ENCODE results near the gene AGAP1. TPM values are rescaled to one million over a fixed set of nuclear protein-coding genes. Genes with fewer than 3 reads are reported as not detected.

AGAP1 gene
- total RNA-seq, 1 donor from 2014 or later: 46.3 TPM

DNA sequence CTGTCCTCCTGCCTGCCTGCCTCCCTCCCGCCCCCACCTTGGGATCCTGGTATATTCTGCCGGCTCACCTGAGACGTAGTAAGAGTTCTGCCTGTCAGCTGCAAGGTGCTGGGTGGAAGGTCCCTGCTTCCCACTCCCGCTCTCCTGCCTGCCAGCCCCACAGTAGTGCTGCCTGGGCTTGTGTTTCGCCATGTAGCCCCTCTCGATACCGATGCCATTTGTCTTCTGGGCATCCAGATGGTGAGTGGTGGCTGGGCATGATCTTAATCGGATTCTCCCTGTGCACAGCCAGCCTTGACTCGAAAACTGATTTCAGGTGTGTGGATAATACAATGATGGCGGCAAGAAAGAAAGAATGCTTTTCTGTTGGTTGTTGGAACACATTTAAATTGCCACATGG is 184.9 kb downstream of the AGAP1 start:
- Mint-ChIP-seq H3K27me3 (no peaks in the 10 kb centered on the region), H3K4me1 (ENCODE audit: unreplicated experiment) (peaks cover 19% of the 10 kb centered on the region), H3K36me3 (peaks cover 4% of the 10 kb centered on the region), H3K4me3 (no peak overlapping the region), H3K27ac (no peak overlapping the region), H3K9me3 (no peaks in the 10 kb centered on the region)
- no peak for TF ChIP-seq CTCF (conservative IDR thresholded peaks at IDR 0.05)
- DNase-seq (ENCODE audit: extremely low spot score, unreplicated experiment): no peak

GRCh38 chr2:235679471-235679870 is 185.6 kb downstream of the AGAP1 start:
- Mint-ChIP-seq H3K9me3 (no peaks in the 10 kb centered on the region), H3K36me3 (peaks cover 4% of the 10 kb centered on the region), H3K27me3 (no peaks in the 10 kb centered on the region), H3K4me3 (no peak overlapping the region), H3K4me1 (ENCODE audit: unreplicated experiment) (peaks cover 14% of the 10 kb centered on the region), H3K27ac (no peak overlapping the region)
- TF ChIP-seq CTCF (conservative IDR thresholded peaks at IDR 0.05): no peak
- DNase-seq (ENCODE audit: extremely low spot score, unreplicated experiment): no peak

DNA sequence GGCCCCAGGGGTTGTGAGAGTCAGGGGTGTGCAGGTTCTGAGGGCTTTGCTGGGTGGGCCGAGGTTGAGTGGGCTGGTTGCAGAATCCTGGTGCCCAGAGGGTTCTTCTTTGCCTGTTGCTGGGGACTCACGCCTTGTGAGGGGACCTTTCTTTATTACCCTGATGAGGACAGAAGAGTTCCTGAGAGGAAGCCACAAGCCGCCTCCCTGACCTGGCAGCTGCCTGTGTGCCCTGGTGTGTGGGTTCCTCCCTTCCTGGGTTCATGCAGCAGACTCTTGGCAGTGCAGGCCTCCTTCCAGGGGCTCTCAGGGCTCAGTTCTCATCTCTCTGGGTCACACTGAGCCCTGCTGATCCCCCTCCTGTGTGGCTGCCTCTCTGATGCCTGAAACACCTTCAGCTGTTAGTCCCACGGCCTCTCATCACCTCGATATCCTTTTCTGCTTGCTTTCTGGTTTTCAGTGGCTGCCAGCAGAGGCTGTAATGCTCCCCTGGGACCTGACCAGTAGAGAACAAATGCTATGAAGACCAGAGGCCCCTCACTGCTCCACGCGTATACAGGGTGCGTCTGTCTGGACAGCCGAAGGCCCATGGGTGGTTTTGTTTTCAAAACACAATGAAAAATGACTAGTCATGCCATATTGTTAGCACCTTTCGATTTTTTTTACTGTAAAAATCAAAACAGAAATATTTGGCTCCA is 191.3 kb downstream of the AGAP1 start:
- peaks cover 8% of the 10 kb centered on the region for H3K4me1 Mint-ChIP-seq (ENCODE audit: unreplicated experiment)
- no peak overlapping the region for H3K4me3 Mint-ChIP-seq
- TF ChIP-seq CTCF (conservative IDR thresholded peaks at IDR 0.05): no peak
- H3K36me3 Mint-ChIP-seq: no peaks in the 10 kb centered on the region
- H3K9me3 Mint-ChIP-seq: no peaks in the 10 kb centered on the region
- peak overlapping the region; percentile 46 for H3K27ac Mint-ChIP-seq
- no peak for DNase-seq (ENCODE audit: extremely low spot score, unreplicated experiment)
- no peaks in the 10 kb centered on the region for H3K27me3 Mint-ChIP-seq

- Mint-ChIP-seq H3K4me1 (ENCODE audit: unreplicated experiment) (peaks cover 19% of the 10 kb centered on the region), H3K27me3 (no peaks in the 10 kb centered on the region), H3K27ac (peak overlapping the region; percentile 43), H3K4me3 (no peak overlapping the region), H3K9me3 (no peaks in the 10 kb centered on the region), H3K36me3 (no peaks in the 10 kb centered on the region)
- no peak for DNase-seq (ENCODE audit: extremely low spot score, unreplicated experiment)
- no peak for TF ChIP-seq CTCF (conservative IDR thresholded peaks at IDR 0.05)
These were observed 194.9 kb downstream of the AGAP1 start for GRCh38 chr2:235688511-235689426.

DNA sequence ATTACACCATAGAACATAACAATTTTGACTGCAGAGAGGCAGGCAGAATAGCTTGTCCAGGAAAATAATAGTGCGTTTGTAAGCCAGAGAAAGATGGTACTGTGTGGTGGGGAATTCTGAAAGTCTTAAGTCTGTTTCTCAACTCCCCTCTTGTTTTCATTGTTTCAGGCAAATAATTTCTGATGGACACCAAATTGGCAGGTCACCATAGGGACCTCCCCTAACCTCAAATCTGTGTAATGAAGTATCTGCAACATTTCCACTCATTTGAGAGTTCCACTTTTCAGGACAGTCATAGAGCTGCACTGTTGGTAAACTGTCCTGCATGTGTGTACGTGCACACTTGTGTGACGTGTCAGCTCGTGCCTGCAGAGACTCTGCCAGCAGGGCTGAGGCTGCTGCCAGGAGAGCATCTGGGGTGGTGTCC is 195.6 kb downstream of the AGAP1 start:
- Mint-ChIP-seq H3K27ac (no peak overlapping the region), H3K4me3 (no peak overlapping the region), H3K9me3 (no peaks in the 10 kb centered on the region), H3K27me3 (no peaks in the 10 kb centered on the region), H3K36me3 (no peaks in the 10 kb centered on the region), H3K4me1 (ENCODE audit: unreplicated experiment) (peaks cover 19% of the 10 kb centered on the region)
- TF ChIP-seq CTCF (conservative IDR thresholded peaks at IDR 0.05): no peak
- DNase-seq (ENCODE audit: extremely low spot score, unreplicated experiment): no peak

All from type B pancreatic cell (in vitro differentiated cells).